ENCODE results near the gene MED16.

MED16 gene

DNA sequence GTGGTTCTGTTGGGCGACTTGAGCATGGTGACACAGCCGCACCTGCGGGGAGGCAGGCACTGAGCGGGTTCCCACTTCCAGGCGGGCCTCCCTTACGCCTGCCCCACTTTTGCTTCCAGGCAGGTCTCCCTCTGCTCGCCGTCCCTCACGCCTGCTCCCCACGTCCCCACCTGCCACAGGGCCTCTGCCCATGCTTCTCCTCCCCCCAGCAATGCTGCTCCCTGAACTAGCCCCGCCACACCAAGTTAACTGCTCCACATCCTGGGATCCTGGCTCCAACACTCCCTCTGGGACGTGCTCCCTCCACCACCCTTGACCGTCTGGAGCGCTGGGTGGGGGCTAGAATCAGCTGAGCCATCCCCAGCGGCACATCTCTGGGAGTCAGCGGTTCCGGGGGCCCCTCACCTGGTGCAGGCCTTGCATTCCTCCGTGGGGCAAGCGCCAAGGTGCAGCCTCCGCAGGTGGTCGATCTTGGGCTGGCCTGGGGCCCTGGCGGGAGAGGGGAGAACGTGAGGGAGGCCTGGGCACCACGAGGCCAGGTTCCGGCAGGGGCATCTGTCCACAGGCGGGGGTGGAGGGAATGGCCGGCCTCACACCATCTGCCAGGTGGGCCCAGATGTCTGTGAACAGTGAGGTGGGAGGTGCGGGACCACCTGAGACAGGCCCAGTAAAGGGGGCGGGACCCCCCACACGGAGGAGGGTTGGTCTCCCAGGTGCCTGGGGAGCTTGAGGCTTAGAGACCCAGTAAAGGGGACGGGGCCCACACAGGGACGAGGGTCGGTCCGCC is 24.3 kb downstream of the MED16 start:
- Mint-ChIP-seq H3K4me3 (no peak overlapping the region), H3K4me1 (peaks cover 11% of the 10 kb centered on the region), H3K27me3 (ENCODE audit: low read depth) (peaks cover 6% of the 10 kb centered on the region), H3K27ac (no peak overlapping the region), H3K36me3 (ENCODE audit: low read depth) (peaks cover 31% of the 10 kb centered on the region), H3K9me3 (no peaks in the 10 kb centered on the region)
- TF ChIP-seq, protein P1, sequence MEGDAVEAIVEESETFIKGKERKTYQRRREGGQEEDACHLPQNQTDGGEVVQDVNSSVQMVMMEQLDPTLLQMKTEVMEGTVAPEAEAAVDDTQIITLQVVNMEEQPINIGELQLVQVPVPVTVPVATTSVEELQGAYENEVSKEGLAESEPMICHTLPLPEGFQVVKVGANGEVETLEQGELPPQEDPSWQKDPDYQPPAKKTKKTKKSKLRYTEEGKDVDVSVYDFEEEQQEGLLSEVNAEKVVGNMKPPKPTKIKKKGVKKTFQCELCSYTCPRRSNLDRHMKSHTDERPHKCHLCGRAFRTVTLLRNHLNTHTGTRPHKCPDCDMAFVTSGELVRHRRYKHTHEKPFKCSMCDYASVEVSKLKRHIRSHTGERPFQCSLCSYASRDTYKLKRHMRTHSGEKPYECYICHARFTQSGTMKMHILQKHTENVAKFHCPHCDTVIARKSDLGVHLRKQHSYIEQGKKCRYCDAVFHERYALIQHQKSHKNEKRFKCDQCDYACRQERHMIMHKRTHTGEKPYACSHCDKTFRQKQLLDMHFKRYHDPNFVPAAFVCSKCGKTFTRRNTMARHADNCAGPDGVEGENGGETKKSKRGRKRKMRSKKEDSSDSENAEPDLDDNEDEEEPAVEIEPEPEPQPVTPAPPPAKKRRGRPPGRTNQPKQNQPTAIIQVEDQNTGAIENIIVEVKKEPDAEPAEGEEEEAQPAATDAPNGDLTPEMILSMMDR (IDR thresholded peaks at IDR 0.05; ENCODE audit: unreplicated experiment in 3 of 3), result no peak

DNA sequence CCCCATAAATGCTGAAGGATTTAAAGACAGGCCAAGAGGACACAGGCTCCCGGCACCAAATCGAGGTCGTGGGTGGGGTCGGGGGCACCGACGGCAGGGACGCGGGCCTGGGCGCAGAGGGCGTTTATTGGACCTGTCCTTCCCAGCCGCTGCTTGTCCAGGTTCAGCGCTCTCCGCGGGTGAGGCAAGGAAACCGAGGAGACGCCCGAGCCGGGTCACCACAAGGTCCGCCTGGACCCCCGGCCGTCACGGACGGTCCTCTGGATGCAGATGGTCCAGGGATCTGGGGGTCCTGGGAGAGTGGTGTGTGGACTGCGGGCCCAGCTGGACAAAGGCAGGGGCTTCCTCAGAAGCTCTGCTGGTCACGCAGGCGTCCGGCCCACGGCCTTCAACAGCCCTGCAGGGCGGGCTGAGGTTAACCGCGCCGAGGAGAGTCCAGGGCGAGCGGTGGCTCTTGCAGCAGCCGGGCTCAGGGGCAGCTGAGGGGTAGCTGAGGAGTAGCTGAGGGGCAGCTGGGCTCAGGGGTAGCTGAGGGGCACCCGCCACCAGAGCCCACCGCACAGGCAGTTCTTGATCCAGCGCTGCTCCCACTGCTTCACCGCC is 25.0 kb downstream of the MED16 start:
- TF ChIP-seq, protein P1 (IDR thresholded peaks at IDR 0.05; ENCODE audit: unreplicated experiment in 3 of 3), result no peak
- Mint-ChIP-seq H3K9me3 (no peaks in the 10 kb centered on the region), H3K27ac (no peak overlapping the region), H3K36me3 (ENCODE audit: low read depth) (peaks cover 31% of the 10 kb centered on the region), H3K27me3 (ENCODE audit: low read depth) (peaks cover 13% of the 10 kb centered on the region), H3K4me1 (peaks cover 11% of the 10 kb centered on the region), H3K4me3 (no peak overlapping the region)

DNA sequence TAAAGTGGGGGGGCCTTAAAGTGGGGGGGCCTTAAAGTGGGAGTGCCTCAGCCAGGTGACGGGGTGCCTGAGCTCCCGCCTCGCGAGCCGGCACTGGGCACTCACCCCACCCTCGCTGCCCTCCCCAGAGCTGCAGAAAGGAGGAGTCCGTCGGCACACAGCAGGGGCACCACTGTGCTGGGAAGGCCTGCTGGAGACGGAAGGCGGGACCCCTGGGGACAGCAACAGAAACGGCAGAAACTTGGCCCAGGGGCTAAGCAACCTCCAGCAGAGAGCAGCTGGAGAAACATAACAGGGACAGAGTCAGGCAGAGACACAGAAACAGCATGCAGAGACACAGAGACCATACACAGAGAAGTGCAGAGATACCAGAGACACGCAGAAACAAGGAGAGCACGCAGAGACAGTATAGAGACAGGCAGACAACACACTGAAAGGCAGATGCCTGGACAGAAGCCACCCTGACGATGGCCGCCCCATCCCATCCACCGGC is 25.6 kb downstream of the MED16 start:
- Mint-ChIP-seq H3K4me1 (peaks cover 11% of the 10 kb centered on the region), H3K4me3 (peak overlapping the region in 1 of 3 experiments; percentile 10), H3K9me3 (no peaks in the 10 kb centered on the region), H3K27me3 (ENCODE audit: low read depth) (peaks cover 19% of the 10 kb centered on the region), H3K27ac (peak overlapping the region in 1 of 3 experiments; percentile 33), H3K36me3 (ENCODE audit: low read depth) (peaks cover 31% of the 10 kb centered on the region)
- TF ChIP-seq, protein P1 (IDR thresholded peaks at IDR 0.05; ENCODE audit: unreplicated experiment in 3 of 3), result no peak

DNA sequence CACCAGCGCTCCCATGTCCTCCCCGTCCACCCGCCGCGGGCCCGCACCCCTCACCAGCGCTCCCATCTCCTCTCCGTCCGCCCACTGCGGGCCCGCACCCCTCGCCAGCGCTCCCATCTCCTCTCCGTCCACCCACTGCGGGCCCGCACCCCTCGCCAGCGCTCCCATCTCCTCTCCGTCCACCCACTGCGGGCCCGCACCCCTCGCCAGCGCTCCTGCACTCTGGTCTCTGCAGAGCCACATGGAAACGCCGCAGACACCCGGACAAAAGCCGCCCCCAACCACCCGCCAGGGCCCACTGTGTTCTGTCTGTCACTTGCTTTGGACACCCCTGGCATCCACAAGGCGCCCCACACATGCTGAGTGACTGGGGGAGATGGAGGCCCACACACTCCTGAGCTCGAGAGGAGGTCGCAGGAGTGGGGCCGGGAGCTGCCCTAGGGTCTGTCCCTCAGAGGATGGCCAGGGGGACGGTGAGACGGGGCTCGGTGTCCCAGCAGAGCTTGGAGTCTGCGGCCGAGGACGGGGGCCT is 26.2 kb downstream of the MED16 start:
- Mint-ChIP-seq H3K36me3 (ENCODE audit: low read depth) (peaks cover 31% of the 10 kb centered on the region), H3K9me3 (no peaks in the 10 kb centered on the region), H3K4me1 (peaks cover 11% of the 10 kb centered on the region), H3K4me3 (no peak overlapping the region), H3K27ac (no peak overlapping the region), H3K27me3 (ENCODE audit: low read depth) (peaks cover 24% of the 10 kb centered on the region)
- TF ChIP-seq, protein P1 (IDR thresholded peaks at IDR 0.05; ENCODE audit: unreplicated experiment in 3 of 3), result no peak

DNA sequence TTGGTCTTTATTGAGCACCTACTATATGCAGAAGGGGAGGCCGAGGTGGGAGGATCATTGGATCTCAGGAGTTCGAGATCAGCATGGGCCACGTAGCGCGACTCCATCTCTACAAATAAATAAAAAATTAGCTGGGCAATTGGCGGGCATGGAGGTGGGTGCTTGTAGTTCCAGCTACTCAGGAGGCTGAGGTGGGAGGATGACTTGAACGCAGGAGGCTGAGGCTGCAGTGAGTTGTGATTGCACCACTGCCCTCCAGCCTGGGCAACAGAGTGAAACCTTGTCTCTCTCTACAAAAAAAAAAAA is 29.7 kb downstream of the MED16 start:
- Mint-ChIP-seq H3K4me1 (peaks cover 6% of the 10 kb centered on the region), H3K27me3 (ENCODE audit: low read depth) (peaks cover 41% of the 10 kb centered on the region), H3K9me3 (no peaks in the 10 kb centered on the region), H3K27ac (no peak overlapping the region), H3K4me3 (no peak overlapping the region), H3K36me3 (ENCODE audit: low read depth) (peaks cover 13% of the 10 kb centered on the region)
- TF ChIP-seq, protein P1 (IDR thresholded peaks at IDR 0.05; ENCODE audit: unreplicated experiment in 3 of 3), result no peak
